ENCODE data around the gene MSX1.

- TF ChIP-seq POLR2A (IDR thresholded peaks at IDR 0.05), result no peak
- TF ChIP-seq, protein P1, sequence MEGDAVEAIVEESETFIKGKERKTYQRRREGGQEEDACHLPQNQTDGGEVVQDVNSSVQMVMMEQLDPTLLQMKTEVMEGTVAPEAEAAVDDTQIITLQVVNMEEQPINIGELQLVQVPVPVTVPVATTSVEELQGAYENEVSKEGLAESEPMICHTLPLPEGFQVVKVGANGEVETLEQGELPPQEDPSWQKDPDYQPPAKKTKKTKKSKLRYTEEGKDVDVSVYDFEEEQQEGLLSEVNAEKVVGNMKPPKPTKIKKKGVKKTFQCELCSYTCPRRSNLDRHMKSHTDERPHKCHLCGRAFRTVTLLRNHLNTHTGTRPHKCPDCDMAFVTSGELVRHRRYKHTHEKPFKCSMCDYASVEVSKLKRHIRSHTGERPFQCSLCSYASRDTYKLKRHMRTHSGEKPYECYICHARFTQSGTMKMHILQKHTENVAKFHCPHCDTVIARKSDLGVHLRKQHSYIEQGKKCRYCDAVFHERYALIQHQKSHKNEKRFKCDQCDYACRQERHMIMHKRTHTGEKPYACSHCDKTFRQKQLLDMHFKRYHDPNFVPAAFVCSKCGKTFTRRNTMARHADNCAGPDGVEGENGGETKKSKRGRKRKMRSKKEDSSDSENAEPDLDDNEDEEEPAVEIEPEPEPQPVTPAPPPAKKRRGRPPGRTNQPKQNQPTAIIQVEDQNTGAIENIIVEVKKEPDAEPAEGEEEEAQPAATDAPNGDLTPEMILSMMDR (IDR thresholded peaks at IDR 0.05), result no peak
Measured at GRCh38 chr4:4875611-4876010, 16.1 kb downstream of the MSX1 start.
